ENCODE data around the gene PALMD.

Gene PALMD

GRCh38 chr1:99645699-99646531 lies at the start of gene PALMD:
PALMD (plus strand) TSS chr1:99646113; CDS start chr1:99646318, 205 bp downstream.
- H3K4me3 ChIP-seq (ENCODE audit: low read depth, low read length) = peak within 1 kb of the TSS; percentile 42
- DNase-seq (ENCODE audit: low read depth) = peak; percentile 25

GRCh38 chr1:99598738-99599411 lies 47.0 kb upstream of the PALMD start:
- H3K4me3 ChIP-seq (ENCODE audit: low read depth, low read length) = no peak overlapping the region
- no peak for DNase-seq (ENCODE audit: low read depth)

GRCh38 chr1:99599678-99600175 lies 46.2 kb upstream of the PALMD start:
- no peak overlapping the region for H3K4me3 ChIP-seq (ENCODE audit: low read depth, low read length)
- peak; percentile 63 for DNase-seq (ENCODE audit: low read depth)

GRCh38 chr1:99600782-99601181 lies 45.1 kb upstream of the PALMD start:
- DNase-seq (ENCODE audit: low read depth) = no peak
- H3K4me3 ChIP-seq (ENCODE audit: low read depth, low read length) = no peak overlapping the region

- no peak overlapping the region for H3K4me3 ChIP-seq (ENCODE audit: low read depth, low read length)
- DNase-seq (ENCODE audit: low read depth) = no peak
Observed at GRCh38 chr1:99601208-99601607, 44.7 kb upstream of the PALMD start.

GRCh38 chr1:99601709-99602403 lies 44.1 kb upstream of the PALMD start:
- H3K4me3 ChIP-seq (ENCODE audit: low read depth, low read length) = no peak overlapping the region
- DNase-seq (ENCODE audit: low read depth) = no peak

- H3K4me3 ChIP-seq (ENCODE audit: low read depth, low read length) = no peak overlapping the region
- no peak for DNase-seq (ENCODE audit: low read depth)
Observed at GRCh38 chr1:99602404-99602969, 43.4 kb upstream of the PALMD start.

GRCh38 chr1:99603699-99604560 lies 42.0 kb upstream of the PALMD start:
- no peak overlapping the region for H3K4me3 ChIP-seq (ENCODE audit: low read depth, low read length)
- no peak for DNase-seq (ENCODE audit: low read depth)

GRCh38 chr1:99606306-99606705 lies 39.6 kb upstream of the PALMD start:
- H3K4me3 ChIP-seq (ENCODE audit: low read depth, low read length) = no peak overlapping the region
- no peak for DNase-seq (ENCODE audit: low read depth)

- no peak for DNase-seq (ENCODE audit: low read depth)
- no peak overlapping the region for H3K4me3 ChIP-seq (ENCODE audit: low read depth, low read length)
Observed at GRCh38 chr1:99607590-99607989, 38.3 kb upstream of the PALMD start.

- H3K4me3 ChIP-seq (ENCODE audit: low read depth, low read length) = no peak overlapping the region
Observed at GRCh38 chr1:99608058-99608457, 37.9 kb upstream of the PALMD start.

GRCh38 chr1:99613716-99614115 lies 32.2 kb upstream of the PALMD start:
- DNase-seq (ENCODE audit: low read depth) = no peak
- H3K4me3 ChIP-seq (ENCODE audit: low read depth, low read length) = no peak overlapping the region

More at GRCh38 chr1:99608058-99608457, 37.9 kb upstream of the PALMD start:
- no peak for DNase-seq (ENCODE audit: low read depth)

GRCh38 chr1:99614728-99615127 lies 31.2 kb upstream of the PALMD start:
- H3K4me3 ChIP-seq (ENCODE audit: low read depth, low read length) = no peak overlapping the region
- no peak for DNase-seq (ENCODE audit: low read depth)

- no peak for DNase-seq (ENCODE audit: low read depth)
- H3K4me3 ChIP-seq (ENCODE audit: low read depth, low read length) = no peak overlapping the region
Observed at GRCh38 chr1:99619583-99619982, 26.3 kb upstream of the PALMD start.

GRCh38 chr1:99621340-99621901 lies 24.5 kb upstream of the PALMD start:
- H3K4me3 ChIP-seq (ENCODE audit: low read depth, low read length) = no peak overlapping the region
- DNase-seq (ENCODE audit: low read depth) = peak; percentile 83

- no peak for DNase-seq (ENCODE audit: low read depth)
- H3K4me3 ChIP-seq (ENCODE audit: low read depth, low read length) = no peak overlapping the region
Observed at GRCh38 chr1:99622702-99623347, 23.1 kb upstream of the PALMD start.

GRCh38 chr1:99623554-99623953 lies 22.4 kb upstream of the PALMD start:
- no peak for DNase-seq (ENCODE audit: low read depth)
- no peak overlapping the region for H3K4me3 ChIP-seq (ENCODE audit: low read depth, low read length)

GRCh38 chr1:99627615-99628014 lies 18.3 kb upstream of the PALMD start:
- no peak for DNase-seq (ENCODE audit: low read depth)
- H3K4me3 ChIP-seq (ENCODE audit: low read depth, low read length) = no peak overlapping the region

All from skeletal muscle cell (primary cell).